Activated naive CD8-positive, alpha-beta T cell treated with anti-CD3 and anti-CD28 coated beads, Interleukin-2, amount 50 U/mL, for 16 hours (primary cell): ENCODE data around the gene LILRA5.
A peak's percentile ranks its signal among the peaks of the same experiment; 100 is the strongest.
"Not testable (repeated sequence)": the region's sequence is repeated elsewhere in the genome, so short reads cannot be mapped to it uniquely, and the experiment has no call there.

Source experiments
- DNase-seq: peaks from one replicate; pipeline ENCODE4 v3.0.0-alpha.2; 2020; ENCODE audit warnings: low read depth, low spot score

Gene LILRA5

DNA sequence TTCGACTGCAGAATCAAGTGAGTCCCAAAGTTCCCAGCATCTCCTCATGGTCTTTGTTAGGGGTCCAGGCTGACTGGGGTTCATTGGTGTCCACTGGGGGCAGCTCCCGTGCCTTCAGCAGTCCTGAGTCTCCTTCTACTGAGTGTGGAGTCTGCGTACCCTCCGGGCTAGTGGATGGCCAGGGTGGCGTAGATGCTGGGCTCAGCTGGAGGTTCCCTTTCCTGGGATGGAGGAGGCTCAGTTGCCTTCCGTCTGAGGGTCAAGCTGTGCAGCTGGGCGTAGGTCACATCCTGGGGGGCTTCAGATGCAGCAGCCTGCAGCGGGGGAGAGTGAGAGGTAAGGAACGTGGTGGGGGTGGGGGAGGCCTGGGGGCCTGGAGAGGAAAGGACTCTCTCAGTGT lies 38.5 kb downstream of the LILRA5 start:
- DNase-seq, result not testable (repeated sequence)

DNA sequence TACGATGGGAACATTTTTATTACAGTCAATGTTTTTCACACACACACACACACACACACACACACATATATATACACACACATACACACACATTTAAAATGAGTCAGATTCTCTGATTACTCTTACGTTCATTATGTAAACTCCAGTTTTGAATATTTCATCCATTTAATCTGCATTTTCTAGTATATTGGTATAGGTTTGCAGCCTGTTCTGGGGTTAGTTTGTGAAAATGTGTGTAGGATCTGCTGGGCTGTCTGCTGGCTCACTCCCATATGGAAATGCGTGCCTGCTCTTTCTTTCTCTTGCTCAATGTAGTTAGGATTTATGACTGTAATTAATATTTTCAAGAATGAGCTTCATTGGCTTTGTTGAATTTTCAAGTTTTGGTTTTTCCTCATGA lies 39.1 kb downstream of the LILRA5 start:
- no peak for DNase-seq

DNA sequence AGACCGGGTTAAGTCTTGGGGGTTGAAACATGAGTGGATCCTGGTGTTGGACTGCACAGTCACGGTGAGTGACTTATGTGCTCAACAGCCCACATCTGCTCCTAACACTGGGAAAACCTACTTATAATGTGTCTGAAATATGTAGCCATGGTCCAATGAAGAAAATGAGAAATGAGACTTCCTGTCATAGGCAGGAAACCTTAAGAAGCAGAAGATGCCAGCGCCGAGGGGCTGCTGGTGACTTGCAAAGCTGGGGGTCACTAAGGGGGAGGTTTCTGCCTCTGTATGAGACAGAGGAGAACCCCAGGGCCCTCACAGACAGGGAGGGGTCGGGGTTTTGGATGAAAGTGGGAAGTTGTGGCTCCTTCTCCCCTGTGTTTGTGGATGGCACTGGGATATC lies 40.8 kb downstream of the LILRA5 start:
- not testable (repeated sequence) for DNase-seq

DNA sequence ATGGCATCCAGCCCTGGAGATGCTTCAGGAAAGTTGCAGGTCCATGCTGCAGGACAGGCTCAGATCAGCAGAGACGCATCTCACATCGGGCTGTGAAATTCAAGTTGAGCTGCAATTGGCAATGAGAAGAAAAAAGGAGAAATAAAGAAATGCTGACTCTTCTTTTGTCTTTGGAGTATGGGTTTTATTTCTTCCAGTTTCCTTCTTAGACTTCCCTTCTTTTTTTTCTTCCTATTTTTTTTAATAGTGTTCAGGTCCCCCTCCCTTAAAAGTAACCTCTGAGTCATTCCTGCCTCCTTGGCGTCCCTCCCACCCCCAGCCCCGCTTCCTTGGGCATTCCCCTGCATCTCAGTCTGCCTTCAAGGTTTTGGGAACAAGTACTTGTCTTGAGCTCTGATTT lies 41.4 kb downstream of the LILRA5 start:
- DNase-seq, result not testable (repeated sequence)

DNA sequence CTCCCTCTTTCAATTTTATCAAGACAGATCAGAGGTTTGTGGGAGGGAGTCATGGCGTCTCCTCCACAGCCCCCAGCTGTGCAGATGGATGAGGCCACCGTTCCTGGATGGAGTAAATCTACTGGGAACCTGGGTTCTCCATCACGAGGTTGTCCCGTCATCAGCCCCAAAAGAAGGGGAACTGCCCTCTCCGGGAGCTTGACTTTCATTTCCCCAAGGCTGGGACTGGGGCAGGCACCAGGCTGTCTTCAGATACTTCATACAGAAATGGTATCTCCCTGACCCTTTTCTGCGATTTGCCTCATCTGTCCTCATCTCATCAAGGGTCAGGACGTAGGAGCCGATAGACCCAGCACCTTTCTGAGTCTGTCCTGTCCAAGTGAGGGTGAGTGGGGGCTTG lies 41.9 kb downstream of the LILRA5 start:
- no peak for DNase-seq

DNA sequence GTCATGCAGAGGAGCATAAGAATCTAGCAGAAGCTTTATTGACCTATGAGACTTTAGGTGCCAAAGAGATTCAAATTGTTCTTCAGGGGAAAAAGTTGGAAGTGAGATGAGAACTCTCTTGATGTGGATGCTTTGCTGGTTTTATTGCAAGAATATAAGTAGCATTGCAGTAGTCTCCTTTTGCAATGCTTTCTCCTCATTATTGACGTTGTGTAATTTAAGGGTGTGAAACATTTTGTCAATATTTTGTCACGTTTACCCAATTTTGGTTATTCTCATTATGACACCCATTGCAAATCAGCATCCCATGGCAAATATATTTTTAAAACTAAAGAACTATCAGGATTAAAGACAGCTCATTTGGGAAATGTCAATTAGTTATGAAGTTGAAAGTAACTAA lies 44.0 kb downstream of the LILRA5 start:
- no peak for DNase-seq

DNA sequence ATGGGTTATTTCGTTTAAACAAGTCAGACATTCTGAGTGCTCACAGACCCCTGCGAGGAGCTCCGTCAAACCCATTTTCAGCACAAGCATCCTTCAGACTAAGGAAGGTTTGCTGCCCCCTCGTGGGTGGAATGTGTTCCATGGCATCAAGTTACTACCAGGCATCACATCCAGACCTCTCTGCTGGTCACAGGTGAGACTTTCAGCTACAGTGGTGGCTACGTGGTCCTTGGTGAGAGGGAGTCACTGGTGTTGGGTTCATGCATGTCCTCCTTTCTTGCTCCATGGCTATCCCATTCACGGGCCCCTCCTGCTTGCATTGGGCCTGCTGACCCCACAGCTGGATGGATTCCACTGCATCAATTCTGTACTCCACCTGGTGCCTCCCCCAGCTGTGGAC lies 46.8 kb downstream of the LILRA5 start:
- peak; percentile 37 for DNase-seq

DNA sequence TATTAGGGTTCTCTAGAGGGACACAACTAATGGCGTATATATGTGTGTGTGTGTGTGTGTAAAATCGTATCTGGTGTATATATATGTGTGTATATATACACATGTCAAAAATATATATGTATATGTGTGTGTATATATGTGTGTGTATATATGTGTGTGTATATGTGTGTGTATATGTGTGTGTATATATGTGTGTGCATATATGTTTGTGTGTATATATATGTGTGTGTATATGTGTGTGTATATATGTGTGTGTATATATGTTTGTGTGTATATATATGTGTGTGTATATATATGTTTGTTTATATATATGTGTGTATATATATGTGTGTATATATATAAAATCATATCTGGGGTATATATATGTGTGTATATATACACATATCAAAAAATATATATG lies 50.5 kb downstream of the LILRA5 start:
- DNase-seq, result no peak

DNA sequence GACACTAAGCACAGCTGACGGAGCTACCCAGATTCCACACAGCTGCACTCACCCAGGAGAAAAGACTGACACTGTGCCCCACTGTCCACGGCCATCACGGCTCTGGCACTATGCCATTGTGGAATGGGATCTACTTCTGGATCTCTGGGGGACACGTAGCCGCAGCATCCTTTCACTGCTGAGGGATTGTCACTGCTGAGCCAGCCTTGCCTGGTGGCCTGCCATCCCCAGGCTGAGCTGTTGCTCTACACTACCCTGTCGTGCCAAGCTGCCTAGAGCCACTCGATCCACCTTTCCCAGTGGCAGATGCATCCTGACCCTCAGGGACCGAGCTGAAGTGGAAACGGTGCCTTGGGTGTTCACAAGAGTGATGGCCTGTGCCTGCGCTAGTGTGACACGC lies 50.9 kb downstream of the LILRA5 start:
- no peak for DNase-seq

DNA sequence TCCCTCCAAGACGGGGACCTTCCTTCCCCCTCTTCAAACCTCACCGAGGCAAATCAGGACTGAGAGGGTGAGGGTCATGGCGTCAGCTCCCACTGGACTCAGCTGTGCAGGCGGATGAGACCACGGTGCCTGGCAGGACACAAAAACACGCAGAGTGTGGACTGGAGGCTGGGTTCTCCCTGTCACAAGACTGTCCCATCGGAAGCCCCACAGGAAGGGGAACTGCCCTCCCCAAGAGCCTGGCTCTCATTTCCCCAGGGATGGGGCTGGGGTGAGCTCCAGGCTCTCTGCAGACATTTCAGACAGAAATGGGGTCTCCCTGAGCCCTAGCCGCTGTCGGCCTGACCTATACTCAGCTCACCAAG lies 55.9 kb downstream of the LILRA5 start, which contains the start of gene LILRB5:
Gene LILRB5, minus strand, starts transcription at position 158 of the 365 bp plus-strand sequence. Its CDS starts 80 bp downstream, at position 78.
- DNase-seq, result no peak
